Transverse colon (tissue), 3 donors: ENCODE measurements around the gene MGME1.

ENCODE experiments used
- POLR2A ChIP-seq: fragments of 450-650 bp; IDR thresholded peaks from one replicate; pipeline ENCODE4 v1.6.1; 2016; ENCODE audit warnings: antibody characterized with exemption, mild to moderate bottlenecking, moderate library complexity
- TF ChIP-seq, protein P1 (sequence below), 5 experiments: fragments of 200-600 bp in 3 of 5; fragments of 450-650 bp in 2 of 5; sonication (generic) in 3 of 5; IDR thresholded peaks; 1 replicate in 2 of 5; 2 replicates in 3 of 5; pipeline ENCODE4 v1.5.1; 2016 to 2017; ENCODE audit warnings: antibody characterized with exemption in 5 of 5, inconsistent platforms in 3 of 5, mild to moderate bottlenecking in 2 of 5, moderate library complexity in 1 of 5

DNA sequence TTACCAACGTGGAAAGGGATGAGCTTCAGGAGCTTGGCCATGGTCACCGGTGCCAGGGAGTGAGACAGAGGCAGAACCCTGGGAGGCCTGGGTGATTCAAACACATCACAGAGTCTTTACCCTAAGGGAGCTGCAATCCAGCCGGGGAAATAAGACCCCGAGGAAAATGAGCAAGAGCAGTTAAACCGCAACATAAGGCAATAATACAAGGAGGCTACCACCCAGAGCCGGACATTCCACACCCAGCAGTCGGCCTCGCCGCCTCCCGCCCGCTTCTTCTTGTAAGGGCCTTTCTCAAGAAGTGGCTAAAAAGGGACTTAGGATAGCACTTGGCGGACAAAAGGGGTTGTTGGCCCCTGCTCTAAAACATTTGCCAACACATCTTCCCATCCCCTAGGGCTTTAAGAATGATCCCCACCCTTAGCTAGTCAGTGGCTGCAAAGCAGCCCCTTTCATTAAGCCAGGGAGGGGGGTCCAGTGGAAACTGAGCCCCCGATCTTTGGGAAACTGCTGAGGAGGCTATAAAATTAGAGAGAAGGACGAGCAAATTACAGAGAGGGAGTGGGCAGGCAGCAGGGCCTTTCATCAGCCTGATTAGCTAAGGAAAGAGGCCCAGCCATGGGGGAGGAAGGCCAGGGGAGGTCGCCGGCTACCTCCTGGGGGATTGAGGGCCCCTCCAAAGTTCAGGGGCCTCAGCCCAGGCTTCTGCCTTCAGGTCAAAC, 34.5 kb upstream of the MGME1 start:
- TF ChIP-seq, protein P1, sequence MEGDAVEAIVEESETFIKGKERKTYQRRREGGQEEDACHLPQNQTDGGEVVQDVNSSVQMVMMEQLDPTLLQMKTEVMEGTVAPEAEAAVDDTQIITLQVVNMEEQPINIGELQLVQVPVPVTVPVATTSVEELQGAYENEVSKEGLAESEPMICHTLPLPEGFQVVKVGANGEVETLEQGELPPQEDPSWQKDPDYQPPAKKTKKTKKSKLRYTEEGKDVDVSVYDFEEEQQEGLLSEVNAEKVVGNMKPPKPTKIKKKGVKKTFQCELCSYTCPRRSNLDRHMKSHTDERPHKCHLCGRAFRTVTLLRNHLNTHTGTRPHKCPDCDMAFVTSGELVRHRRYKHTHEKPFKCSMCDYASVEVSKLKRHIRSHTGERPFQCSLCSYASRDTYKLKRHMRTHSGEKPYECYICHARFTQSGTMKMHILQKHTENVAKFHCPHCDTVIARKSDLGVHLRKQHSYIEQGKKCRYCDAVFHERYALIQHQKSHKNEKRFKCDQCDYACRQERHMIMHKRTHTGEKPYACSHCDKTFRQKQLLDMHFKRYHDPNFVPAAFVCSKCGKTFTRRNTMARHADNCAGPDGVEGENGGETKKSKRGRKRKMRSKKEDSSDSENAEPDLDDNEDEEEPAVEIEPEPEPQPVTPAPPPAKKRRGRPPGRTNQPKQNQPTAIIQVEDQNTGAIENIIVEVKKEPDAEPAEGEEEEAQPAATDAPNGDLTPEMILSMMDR (IDR thresholded peaks at IDR 0.05) = no peak
- no peak for TF ChIP-seq POLR2A
